Measurements from ENCODE around the gene ATG2A.
"Not testable (repeated sequence)": the region's sequence is repeated elsewhere in the genome, so short reads cannot be mapped to it uniquely, and the experiment has no call there.

The ATG2A gene

DNA sequence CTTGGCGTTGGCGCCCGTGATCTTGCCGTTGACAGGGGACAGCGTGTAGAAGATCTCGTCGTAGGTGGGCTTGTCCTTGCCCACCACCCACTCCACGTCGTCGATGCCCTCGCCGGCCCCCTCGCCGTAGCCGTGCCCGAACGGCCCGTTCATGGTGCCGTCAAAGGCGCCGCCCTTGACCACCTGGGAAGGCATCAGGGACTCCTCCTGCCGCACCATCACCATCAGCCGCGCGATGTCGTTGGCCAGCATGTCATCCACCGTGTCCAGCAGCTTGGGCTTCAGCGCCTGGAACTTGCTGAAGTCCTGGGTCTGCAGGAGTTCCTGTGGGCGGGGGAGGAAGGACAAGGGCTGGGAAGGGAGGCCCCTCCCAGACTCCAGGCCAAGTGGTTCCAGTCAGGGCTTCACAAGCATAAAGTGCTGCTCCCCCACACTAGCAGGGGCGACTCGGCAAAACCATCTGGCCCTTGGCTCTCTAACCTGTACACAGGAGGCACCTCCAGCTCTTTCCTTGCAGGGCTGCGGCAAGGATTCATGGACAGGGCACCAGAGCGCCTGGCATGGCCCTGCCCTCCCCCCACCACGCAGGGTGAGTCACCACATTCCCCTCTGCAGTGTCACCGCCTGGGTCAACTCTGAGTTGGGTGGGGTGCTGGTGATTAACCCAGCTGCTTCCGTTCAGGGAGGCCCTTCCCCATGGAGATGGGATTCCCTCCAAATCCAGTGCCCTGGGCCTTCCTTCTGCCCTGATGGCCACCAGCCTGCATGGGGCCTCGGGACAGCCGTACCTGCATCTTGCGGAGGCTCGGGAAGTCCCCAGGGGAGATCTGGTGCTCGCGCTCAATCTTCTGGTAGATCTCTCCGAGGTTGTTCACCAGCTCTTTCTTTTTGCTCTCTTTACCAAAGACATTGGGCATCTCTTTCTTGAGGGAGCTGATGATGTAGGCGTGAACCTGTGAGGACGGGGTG, 62.2 kb downstream of the ATG2A start:
- peak; percentile 71 for DNase-seq
- no peak for ATAC-seq

GRCh38 chr11:64854157-64854533, 62.9 kb downstream of the ATG2A start:
- no peak for DNase-seq
- ATAC-seq, result no peak

DNA sequence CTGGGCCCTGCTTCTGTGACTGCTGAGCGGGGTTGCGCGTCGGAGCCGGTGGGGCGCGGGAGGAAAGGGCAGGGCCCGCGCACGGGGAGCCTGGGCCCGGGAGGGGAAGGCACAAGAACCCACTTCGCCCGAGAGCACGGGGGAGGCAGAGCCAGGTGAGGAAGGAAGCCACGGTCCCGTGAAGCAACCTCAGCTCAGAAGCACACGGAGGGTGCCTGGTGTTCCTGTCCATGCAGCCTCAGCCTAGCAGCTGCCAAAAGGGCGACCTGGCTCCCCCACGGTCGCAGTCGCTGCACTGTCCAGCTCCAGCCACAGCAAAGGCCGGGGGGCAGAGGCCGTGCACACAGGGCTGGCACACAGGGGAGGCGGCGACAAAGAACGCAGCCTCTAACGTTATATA, 63.3 kb downstream of the ATG2A start:
- ATAC-seq (no peak), DNase-seq (no peak)

GRCh38 chr11:64852804-64853509, 64.1 kb downstream of the ATG2A start:
- DNase-seq, result peak; percentile 49
- ATAC-seq, result no peak

DNA sequence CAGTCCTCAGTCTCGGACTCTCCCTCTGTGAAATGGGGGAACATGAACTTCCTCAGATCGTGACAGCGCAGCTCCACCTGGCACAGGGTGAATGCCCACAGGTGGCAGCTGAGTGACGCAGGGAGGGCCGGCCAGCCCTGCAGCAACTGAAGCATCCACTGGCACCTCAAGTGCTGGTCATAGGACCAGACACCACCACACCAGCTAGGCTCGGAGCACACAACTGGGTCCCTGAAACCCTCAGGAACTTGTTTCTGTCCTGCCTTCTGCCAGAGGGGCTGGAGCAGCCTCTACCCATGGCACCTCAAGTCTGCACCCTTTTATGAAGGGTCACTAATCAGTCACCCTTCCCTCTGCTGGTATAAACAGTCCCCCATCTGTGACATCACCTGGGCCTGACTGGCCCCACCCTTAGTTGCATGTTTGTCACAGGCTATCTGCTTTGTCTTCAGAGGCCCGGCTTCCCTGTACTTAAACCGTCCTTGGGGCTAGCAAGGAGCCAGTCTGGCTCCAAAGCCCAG, 65.1 kb downstream of the ATG2A start:
- no peak for DNase-seq
- no peak for ATAC-seq

- DNase-seq (peak; percentile 78), ATAC-seq (peak; percentile 68)
Observed at GRCh38 chr11:64850979-64851567, 65.9 kb downstream of the ATG2A start.

GRCh38 chr11:64849598-64850356, 67.2 kb downstream of the ATG2A start:
- DNase-seq (no peak), ATAC-seq (no peak)

- DNase-seq, result no peak
- no peak for ATAC-seq
Observed at GRCh38 chr11:64848826-64849597, 68.0 kb downstream of the ATG2A start.

GRCh38 chr11:64848214-64848825, 68.7 kb downstream of the ATG2A start:
- DNase-seq, result no peak
- no peak for ATAC-seq

DNA sequence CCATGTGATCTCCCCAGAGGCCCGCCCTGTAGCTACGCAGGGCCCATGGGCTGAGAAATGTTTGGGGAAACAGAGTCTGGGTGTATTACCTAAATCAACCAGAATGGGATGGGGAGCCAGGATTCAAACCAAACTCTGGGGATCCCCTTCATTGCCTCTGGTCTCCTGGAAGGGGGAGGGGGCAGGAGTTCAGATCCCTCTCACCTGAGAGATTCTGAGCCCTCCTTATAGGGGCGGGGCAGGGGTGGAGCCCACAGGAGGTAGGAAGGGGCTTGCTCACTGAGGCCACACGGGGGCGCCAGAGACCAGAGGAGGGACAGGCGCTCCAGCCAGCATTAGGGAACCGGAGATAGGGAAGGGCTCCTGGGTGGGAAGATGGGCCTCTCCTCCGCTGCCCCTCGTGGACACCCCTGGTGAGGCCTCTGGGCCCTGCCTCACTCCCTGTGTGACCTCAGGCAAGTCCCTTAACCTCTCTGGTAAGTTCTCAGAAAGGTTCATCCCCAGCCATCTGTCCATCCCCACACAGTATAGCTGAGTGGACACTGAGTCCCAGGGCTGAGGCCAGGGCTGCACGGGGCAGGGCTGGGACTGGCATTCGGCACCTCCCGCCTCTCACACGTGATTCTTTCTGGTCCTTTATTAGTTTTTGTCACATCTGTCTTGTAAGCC, 69.9 kb downstream of the ATG2A start:
- ATAC-seq (peak; percentile 67), DNase-seq (peak; percentile 98)

- DNase-seq, ATAC-seq: not testable (repeated sequence)
Observed at GRCh38 chr11:64845776-64846129, 71.3 kb downstream of the ATG2A start.

DNA sequence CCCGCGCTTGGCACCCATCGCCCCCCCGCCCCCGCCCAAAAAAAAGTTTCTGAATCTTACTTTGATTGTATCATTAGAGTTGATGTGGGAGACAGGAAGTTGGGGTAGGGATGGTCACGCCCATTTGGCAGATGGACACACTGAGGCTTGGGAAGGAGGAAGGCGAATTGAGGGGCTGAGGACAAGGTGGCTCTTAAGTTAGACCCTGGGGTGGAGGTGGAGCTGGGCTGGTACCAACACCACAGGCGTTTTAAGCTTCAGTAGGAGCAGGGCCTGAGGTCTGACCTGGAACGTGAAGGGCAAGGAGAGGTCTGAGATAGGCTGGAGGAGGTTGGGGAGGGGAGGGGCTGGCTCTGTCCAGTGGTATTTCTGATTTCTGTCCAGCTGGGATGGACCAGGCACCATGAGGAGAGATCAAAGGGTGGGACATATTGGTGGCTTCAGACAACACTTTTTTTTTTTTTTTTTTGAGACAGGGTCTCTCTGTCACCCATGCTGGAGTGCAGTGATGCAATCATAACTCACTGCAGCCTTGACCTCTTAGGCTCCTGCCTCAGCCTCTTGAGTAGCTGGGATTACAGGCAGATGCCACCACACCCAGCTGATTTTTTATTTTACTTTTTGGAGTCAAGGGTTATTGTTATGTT, 71.8 kb downstream of the ATG2A start:
- ATAC-seq (no peak), DNase-seq (no peak)

All from stimulated activated naive CD8-positive, alpha-beta T cell treated with anti-CD3 and anti-CD28 coated beads, Interleukin-15, Interleukin-2, amounts not matched to agents 100 U/mL and 50 U/mL, for 24 hours (primary cell).